Testis (tissue), 2 donors: Measurements from ENCODE around the gene CCDC127.

ENCODE experiments used
- CTCF ChIP-seq, 3 experiments: fragments of 450-650 bp in 2 of 3; fragments of 200-600 bp in 1 of 3; sonication (generic) in 1 of 3; IDR thresholded peaks; one replicate each; pipeline ENCODE4 v1.5.1; 2016 to 2019; ENCODE audit warnings: antibody characterized with exemption in 3 of 3, mild to moderate bottlenecking in 2 of 3, moderate library complexity in 1 of 3
- POLR2A ChIP-seq: fragments of 450-650 bp; IDR thresholded peaks from one replicate; pipeline ENCODE4 v1.6.1; 2017; ENCODE audit warnings: antibody characterized with exemption, mild to moderate bottlenecking, moderate library complexity

- no peak for TF ChIP-seq POLR2A
- no peak for TF ChIP-seq CTCF (IDR thresholded peaks at IDR 0.05)
Observed at GRCh38 chr5:170971-171800, 46.8 kb downstream of the CCDC127 start.
